Ascending aorta (tissue), 2 donors: Measurements from ENCODE around the gene PLET1. TPM values are rescaled to one million over a fixed set of nuclear protein-coding genes. Genes with fewer than 3 reads are reported as not detected.

Experiments
- DNase-seq, 2 donors: peaks; one replicate each; pipeline ENCODE4 v3.0.0-alpha.2; 2019; ENCODE audit warnings: low spot score in 2 of 2
- H3K27ac ChIP-seq, 2 donors: fragments of 200-600 bp; sonication (generic); one replicate each; pipeline ENCODE4 v1.5.1; 2016 to 2017; ENCODE audit warnings: mild to moderate bottlenecking in 1 of 2
- H3K27me3 ChIP-seq: fragments of 200-600 bp; sonication (generic); one replicate; pipeline ENCODE4 v1.5.1; 2017
- H3K36me3 ChIP-seq, 2 donors: fragments of 200-600 bp; sonication (generic); one replicate each; pipeline ENCODE4 v1.5.1; 2016
- H3K4me1 ChIP-seq, 2 donors: fragments of 200-600 bp; sonication (generic); one replicate each; pipeline ENCODE4 v1.5.1; 2016 to 2017; ENCODE audit warnings: mild to moderate bottlenecking in 1 of 2
- H3K4me3 ChIP-seq, 2 donors: fragments of 200-600 bp; sonication (generic); one replicate each; pipeline ENCODE4 v1.5.1; 2016 to 2017; ENCODE audit warnings: mild to moderate bottlenecking in 1 of 2
- H3K9me3 ChIP-seq, 2 donors: fragments of 200-600 bp; sonication (generic); one replicate each; pipeline ENCODE4 v1.5.1; 2016
- intact Hi-C: fragments of 100-400 bp; cut with DNase I; formaldehyde crosslinking; loops from one replicate; pipeline ENCODE4 v1.15.1; 2023
- total RNA-seq: library from RNA; depleted of rRNA; stranded (reverse); fragments of >200 nt; gene quantifications from one replicate; pipeline ENCODE4 v1.1.0, GENCODE V29; 2016
- TF ChIP-seq, protein P1 (sequence below), 3 experiments: fragments of 200-600 bp in 2 of 3; fragments of 450-650 bp in 1 of 3; sonication (generic) in 2 of 3; IDR thresholded peaks; one replicate each; pipeline ENCODE4 v1.5.1; 2016 to 2019; ENCODE audit warnings: antibody characterized with exemption in 3 of 3, mild to moderate bottlenecking in 1 of 3, moderate library complexity in 1 of 3

Gene PLET1
- total RNA-seq, 1 donor from 2014 or later = not detected

GRCh38 chr11:112255067-112255720 lies 5.5 kb downstream of the PLET1 start:
- intact Hi-C loops = no loop called here
- H3K27ac ChIP-seq = no peak overlapping the region
- DNase-seq = no peak

GRCh38 chr11:112253605-112254242 lies 6.9 kb downstream of the PLET1 start:
- Histone ChIP-seq H3K27ac (no peak overlapping the region), H3K27me3 (no peaks in the 10 kb centered on the region), H3K36me3 (no peaks in the 10 kb centered on the region), H3K9me3 (no peaks in the 10 kb centered on the region), H3K4me1 (no peaks in the 10 kb centered on the region), H3K4me3 (no peak overlapping the region)
- DNase-seq = no peak
- TF ChIP-seq, protein P1, sequence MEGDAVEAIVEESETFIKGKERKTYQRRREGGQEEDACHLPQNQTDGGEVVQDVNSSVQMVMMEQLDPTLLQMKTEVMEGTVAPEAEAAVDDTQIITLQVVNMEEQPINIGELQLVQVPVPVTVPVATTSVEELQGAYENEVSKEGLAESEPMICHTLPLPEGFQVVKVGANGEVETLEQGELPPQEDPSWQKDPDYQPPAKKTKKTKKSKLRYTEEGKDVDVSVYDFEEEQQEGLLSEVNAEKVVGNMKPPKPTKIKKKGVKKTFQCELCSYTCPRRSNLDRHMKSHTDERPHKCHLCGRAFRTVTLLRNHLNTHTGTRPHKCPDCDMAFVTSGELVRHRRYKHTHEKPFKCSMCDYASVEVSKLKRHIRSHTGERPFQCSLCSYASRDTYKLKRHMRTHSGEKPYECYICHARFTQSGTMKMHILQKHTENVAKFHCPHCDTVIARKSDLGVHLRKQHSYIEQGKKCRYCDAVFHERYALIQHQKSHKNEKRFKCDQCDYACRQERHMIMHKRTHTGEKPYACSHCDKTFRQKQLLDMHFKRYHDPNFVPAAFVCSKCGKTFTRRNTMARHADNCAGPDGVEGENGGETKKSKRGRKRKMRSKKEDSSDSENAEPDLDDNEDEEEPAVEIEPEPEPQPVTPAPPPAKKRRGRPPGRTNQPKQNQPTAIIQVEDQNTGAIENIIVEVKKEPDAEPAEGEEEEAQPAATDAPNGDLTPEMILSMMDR (IDR thresholded peaks at IDR 0.05) = no peak
- intact Hi-C loops = no loop called here

More at GRCh38 chr11:112255067-112255720, 5.5 kb downstream of the PLET1 start:
- Histone ChIP-seq H3K4me1 (no peaks in the 10 kb centered on the region), H3K9me3 (no peaks in the 10 kb centered on the region), H3K27me3 (no peaks in the 10 kb centered on the region), H3K36me3 (no peaks in the 10 kb centered on the region), H3K4me3 (no peak overlapping the region)
- TF ChIP-seq, protein P1 (IDR thresholded peaks at IDR 0.05) = no peak

GRCh38 chr11:112249871-112250610 lies 10.6 kb downstream of the PLET1 start:
- TF ChIP-seq, protein P1 (IDR thresholded peaks at IDR 0.05) = no peak
- no peak overlapping the region for H3K27ac ChIP-seq
- no peaks in the 10 kb centered on the region for H3K9me3 ChIP-seq
- no peaks in the 10 kb centered on the region for H3K36me3 ChIP-seq
- no peak overlapping the region for H3K4me3 ChIP-seq
- no peaks in the 10 kb centered on the region for H3K27me3 ChIP-seq
- no peak for DNase-seq
- intact Hi-C loops = no loop called here
- no peaks in the 10 kb centered on the region for H3K4me1 ChIP-seq

- Histone ChIP-seq H3K36me3 (peaks cover 0 to 5% of the 10 kb centered on the region in 2 donors), H3K27me3 (no peaks in the 10 kb centered on the region), H3K9me3 (no peaks in the 10 kb centered on the region), H3K27ac (no peak overlapping the region), H3K4me3 (no peak overlapping the region), H3K4me1 (no peaks in the 10 kb centered on the region)
- intact Hi-C loops = no loop called here
- TF ChIP-seq, protein P1 (IDR thresholded peaks at IDR 0.05) = no peak
- DNase-seq = no peak
These were observed 12.5 kb downstream of the PLET1 start for GRCh38 chr11:112248201-112248600.

DNA sequence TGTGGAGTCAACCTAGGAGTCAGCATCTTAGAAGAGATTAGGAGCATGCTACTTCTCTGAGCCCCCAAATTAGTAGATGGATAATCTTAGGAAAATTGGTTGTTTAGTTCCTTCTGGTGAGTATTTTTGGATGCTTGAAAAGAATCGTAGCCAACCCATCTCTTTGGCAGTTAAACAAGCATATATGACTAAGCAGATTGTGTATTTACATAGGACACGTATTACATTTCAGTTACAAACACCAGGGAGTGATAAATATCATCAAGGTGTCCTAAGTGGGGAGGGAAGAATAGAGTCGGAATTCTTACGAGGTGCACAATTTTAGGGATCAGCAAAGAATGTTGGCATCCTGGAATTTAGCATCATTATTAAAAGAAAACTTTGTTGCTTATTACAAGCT lies 13.5 kb downstream of the PLET1 start:
- Histone ChIP-seq H3K27ac (no peak overlapping the region), H3K36me3 (peaks cover 0 to 5% of the 10 kb centered on the region in 2 donors), H3K27me3 (no peaks in the 10 kb centered on the region), H3K4me1 (no peaks in the 10 kb centered on the region), H3K4me3 (no peak overlapping the region), H3K9me3 (no peaks in the 10 kb centered on the region)
- DNase-seq = no peak
- TF ChIP-seq, protein P1 (IDR thresholded peaks at IDR 0.05) = no peak
- intact Hi-C loops = no loop called here
